ENCODE results near the gene FGF14.
"Not testable (repeated sequence)": the region's sequence is repeated elsewhere in the genome, so short reads cannot be mapped to it uniquely, and the experiment has no call there.

The FGF14 gene

DNA sequence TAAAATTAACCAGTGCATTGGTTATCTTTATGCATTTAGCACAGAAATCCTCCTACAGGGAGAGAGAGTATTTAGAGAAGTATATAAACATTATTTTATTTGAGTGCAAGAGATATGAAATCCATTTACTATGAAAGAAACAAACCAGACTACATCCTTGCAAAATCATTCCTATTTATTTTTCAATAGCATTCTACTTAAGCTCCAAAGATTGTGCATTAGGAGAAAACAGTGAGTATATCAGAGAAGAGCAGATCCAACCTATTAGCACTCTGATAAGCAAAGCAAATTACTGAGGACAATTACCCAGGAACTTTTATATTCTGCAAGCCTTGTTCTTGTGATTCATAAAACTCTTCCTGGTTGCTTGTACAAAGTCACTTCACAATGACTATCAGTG lies 256.1 kb downstream of the FGF14 start:
- H3K27ac ChIP-seq, result no peak overlapping the region
- TF ChIP-seq, protein P1, sequence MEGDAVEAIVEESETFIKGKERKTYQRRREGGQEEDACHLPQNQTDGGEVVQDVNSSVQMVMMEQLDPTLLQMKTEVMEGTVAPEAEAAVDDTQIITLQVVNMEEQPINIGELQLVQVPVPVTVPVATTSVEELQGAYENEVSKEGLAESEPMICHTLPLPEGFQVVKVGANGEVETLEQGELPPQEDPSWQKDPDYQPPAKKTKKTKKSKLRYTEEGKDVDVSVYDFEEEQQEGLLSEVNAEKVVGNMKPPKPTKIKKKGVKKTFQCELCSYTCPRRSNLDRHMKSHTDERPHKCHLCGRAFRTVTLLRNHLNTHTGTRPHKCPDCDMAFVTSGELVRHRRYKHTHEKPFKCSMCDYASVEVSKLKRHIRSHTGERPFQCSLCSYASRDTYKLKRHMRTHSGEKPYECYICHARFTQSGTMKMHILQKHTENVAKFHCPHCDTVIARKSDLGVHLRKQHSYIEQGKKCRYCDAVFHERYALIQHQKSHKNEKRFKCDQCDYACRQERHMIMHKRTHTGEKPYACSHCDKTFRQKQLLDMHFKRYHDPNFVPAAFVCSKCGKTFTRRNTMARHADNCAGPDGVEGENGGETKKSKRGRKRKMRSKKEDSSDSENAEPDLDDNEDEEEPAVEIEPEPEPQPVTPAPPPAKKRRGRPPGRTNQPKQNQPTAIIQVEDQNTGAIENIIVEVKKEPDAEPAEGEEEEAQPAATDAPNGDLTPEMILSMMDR (conservative IDR thresholded peaks at IDR 0.05), result no peak
- TF ChIP-seq ZFX (IDR thresholded peaks at IDR 0.05), result no peak

DNA sequence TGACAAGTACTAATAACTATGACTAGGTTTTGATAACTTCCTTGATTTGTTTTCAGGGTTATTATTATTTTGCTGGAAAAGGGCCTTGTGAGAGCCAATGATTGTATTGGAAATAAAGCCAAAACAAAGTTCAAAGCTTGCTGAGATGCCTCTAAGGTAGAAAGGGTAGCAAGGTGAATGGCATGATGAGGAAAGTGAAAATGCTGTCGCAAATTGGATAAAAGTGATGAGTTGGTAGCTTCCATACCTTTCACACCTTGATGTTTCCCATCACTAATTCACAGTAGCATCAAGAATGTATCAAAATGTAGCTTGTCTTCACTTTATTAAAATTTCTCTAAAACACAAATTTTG lies 259.4 kb downstream of the FGF14 start:
- no peak for TF ChIP-seq ZFX (IDR thresholded peaks at IDR 0.05)
- TF ChIP-seq, protein P1 (conservative IDR thresholded peaks at IDR 0.05), result no peak
- H3K27ac ChIP-seq, result no peak overlapping the region

GRCh38 chr13:102141625-102142472 lies 260.0 kb downstream of the FGF14 start:
- H3K27ac ChIP-seq, result no peak overlapping the region
- TF ChIP-seq ZFX (IDR thresholded peaks at IDR 0.05), result no peak
- TF ChIP-seq, protein P1 (conservative IDR thresholded peaks at IDR 0.05), result peak; percentile 75

DNA sequence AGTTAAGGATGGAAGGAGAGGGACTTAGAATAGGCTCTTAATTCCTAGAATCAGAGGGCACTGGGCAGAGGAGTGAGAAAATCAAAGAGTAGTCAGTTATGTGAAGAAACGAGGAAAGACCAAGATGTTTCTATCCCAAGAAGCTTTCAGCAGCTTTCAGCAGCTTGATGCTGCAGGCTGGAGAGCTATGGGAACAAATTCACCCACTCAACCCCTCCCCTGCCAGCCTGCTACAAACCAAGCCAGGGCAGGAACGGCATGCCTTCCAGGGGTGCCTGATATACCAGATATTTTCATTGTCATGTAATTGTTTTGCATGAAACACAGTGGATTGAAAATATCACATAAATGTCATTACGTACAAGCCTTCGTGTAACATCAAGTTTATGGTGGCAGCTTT lies 262.2 kb downstream of the FGF14 start:
- no peak for TF ChIP-seq ZFX (IDR thresholded peaks at IDR 0.05)
- TF ChIP-seq, protein P1 (conservative IDR thresholded peaks at IDR 0.05), result no peak
- H3K27ac ChIP-seq, result no peak overlapping the region

DNA sequence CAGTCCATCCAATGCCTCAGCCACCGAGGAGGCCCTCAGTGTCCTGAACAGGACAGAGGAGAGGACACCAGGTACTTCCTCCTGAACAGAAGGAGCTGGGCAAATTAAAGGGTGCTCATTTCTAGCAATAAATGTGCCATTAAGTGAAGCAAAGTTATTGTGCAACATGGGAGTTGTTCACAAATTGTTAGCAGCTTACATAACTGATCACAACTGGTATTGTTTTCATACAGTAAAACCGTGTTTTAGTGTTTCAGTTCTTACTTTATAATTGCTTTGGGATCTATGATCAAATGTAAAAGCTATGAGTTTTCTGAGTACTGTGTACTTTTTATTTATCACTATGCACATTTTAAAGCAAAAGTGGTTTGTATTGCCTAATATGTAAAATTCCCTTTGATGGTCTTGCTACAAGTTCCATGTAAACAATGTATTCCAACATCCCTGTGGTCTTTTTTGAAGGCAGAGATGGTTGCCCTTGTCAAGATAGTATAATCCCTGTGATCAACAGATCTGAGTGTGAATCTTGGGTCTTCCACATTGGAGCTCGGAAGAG lies 263.1 kb downstream of the FGF14 start:
- H3K27ac ChIP-seq, result no peak overlapping the region
- TF ChIP-seq, protein P1 (conservative IDR thresholded peaks at IDR 0.05), result no peak
- TF ChIP-seq ZFX (IDR thresholded peaks at IDR 0.05), result no peak

DNA sequence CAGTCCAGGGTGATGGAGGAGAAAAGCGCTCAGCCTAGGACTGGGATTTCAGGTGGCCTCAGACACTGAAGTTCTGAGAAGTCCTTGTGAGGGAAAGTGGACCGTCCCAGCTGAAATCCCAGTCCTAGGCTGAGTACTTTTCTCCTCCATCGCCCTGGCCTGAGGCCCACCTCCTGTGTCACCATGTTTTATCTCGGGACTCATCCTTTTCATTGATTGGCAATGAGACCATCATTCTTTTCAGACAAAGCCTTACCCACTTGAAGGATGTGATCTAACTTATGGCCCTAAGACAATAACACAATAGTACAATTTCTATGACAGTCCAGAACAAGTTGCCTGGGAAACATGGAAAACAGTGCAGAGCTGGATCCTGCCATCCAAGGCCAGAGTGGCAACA lies 263.9 kb downstream of the FGF14 start:
- H3K27ac ChIP-seq, result not testable (repeated sequence)

GRCh38 chr13:102136735-102137296 lies 265.0 kb downstream of the FGF14 start:
- H3K27ac ChIP-seq, result no peak overlapping the region
- no peak for TF ChIP-seq ZFX (IDR thresholded peaks at IDR 0.05)
- TF ChIP-seq, protein P1 (conservative IDR thresholded peaks at IDR 0.05), result no peak

All from C4-2B (cell line).